HepG2 (cell line): Measurements from ENCODE around the gene ANO9. TPM values are rescaled to one million over a fixed set of nuclear protein-coding genes. Genes with fewer than 3 reads are reported as not detected.

Source experiments
- ARHGAP35 ChIP-seq: sonication (generic); formaldehyde crosslinking; IDR thresholded peaks from 2 replicates; pipeline ENCODE4 v1.9.0; 2022; ENCODE audit warnings: mild to moderate bottlenecking, inconsistent platforms, moderate library complexity, missing genetic modification reagents, borderline replicate concordance
- ATF6 ChIP-seq: sonication (generic); formaldehyde crosslinking; conservative IDR thresholded peaks from 2 replicates; pipeline ENCODE4 v1.4.0; 2020; ENCODE audit warnings: missing genetic modification reagents
- ETV5 ChIP-seq: IDR thresholded peaks from 2 replicates; pipeline ENCODE4 v1.6.1; 2018; ENCODE audit warnings: missing biosample characterization, missing genetic modification reagents, inconsistent platforms, borderline replicate concordance
- HINFP ChIP-seq: sonication (generic); formaldehyde crosslinking; IDR thresholded peaks from 2 replicates; pipeline ENCODE4 v1.4.0; 2020; ENCODE audit warnings: low read depth, mild to moderate bottlenecking, missing genetic modification reagents
- KDM2A ChIP-seq: sonication (generic); formaldehyde crosslinking; IDR thresholded peaks from 2 replicates; pipeline ENCODE4 v1.4.0; 2020; ENCODE audit warnings: low read depth, missing genetic modification reagents, borderline replicate concordance
- KLF16 ChIP-seq, 2 experiments: sonication (generic) in 1 of 2; formaldehyde crosslinking in 1 of 2; IDR thresholded peaks; 2 replicates each; pipeline versions ENCODE4 v1.6.1 to v1.8.0; 2016 to 2023; ENCODE audit warnings: missing genetic modification reagents in 2 of 2, missing compliant biosample characterization in 1 of 2
- MTF2 ChIP-seq: sonication (generic); formaldehyde crosslinking; IDR thresholded peaks from 2 replicates; pipeline ENCODE4 v1.5.0; 2020; ENCODE audit warnings: missing genetic modification reagents, borderline replicate concordance
- MZF1 ChIP-seq: sonication (generic); formaldehyde crosslinking; IDR thresholded peaks from 2 replicates; pipeline ENCODE4 v1.8.1; 2023; ENCODE audit warnings: mild to moderate bottlenecking, missing genetic modification reagents, borderline replicate concordance
- NCOR1 ChIP-seq: fragments of 200-600 bp; sonication (generic); IDR thresholded peaks from 2 replicates; pipeline ENCODE4 v1.7.0; 2017; ENCODE audit warnings: antibody characterized with exemption, low read length, borderline replicate concordance
- NPAS2 ChIP-seq: sonication (generic); formaldehyde crosslinking; IDR thresholded peaks from 2 replicates; pipeline ENCODE4 v1.8.0; 2022; ENCODE audit warnings: mild to moderate bottlenecking, missing genetic modification reagents, borderline replicate concordance
- POGK ChIP-seq: sonication (generic); formaldehyde crosslinking; conservative IDR thresholded peaks from 2 replicates; pipeline ENCODE4 v1.8.0; 2022; ENCODE audit warnings: mild to moderate bottlenecking, moderate library complexity, missing genetic modification reagents
- SSRP1 ChIP-seq: IDR thresholded peaks from 2 replicates; pipeline ENCODE4 v1.6.1; 2016; ENCODE audit warnings: control low read depth
- TCF7L2 ChIP-seq: IDR thresholded peaks from 2 replicates; pipeline ENCODE4 v1.6.1; 2011; ENCODE audit warnings: mild to moderate bottlenecking, low read depth, low read length, moderate library complexity
- THAP9 ChIP-seq: sonication (generic); formaldehyde crosslinking; IDR thresholded peaks from 2 replicates; pipeline ENCODE4; 2020; ENCODE audit warnings: missing genetic modification reagents, mild to moderate bottlenecking, borderline replicate concordance
- USF2 ChIP-seq, 2 experiments: sonication (generic) in 1 of 2; formaldehyde crosslinking in 1 of 2; IDR thresholded peaks; 2 replicates each; pipeline versions ENCODE4 v1.5.1 to v1.6.1; 2011 to 2020; ENCODE audit warnings: borderline replicate concordance in 1 of 2, low read depth in 1 of 2, low read length in 1 of 2, mild to moderate bottlenecking in 1 of 2, missing genetic modification reagents in 1 of 2, moderate library complexity in 1 of 2
- ZNF431 ChIP-seq: sonication (generic); formaldehyde crosslinking; IDR thresholded peaks from 2 replicates; pipeline ENCODE4 v1.9.0; 2022; ENCODE audit warnings: missing genetic modification reagents, low read depth, mild to moderate bottlenecking, borderline replicate concordance
- ZNF720 ChIP-seq: sonication (generic); formaldehyde crosslinking; IDR thresholded peaks from 2 replicates; pipeline ENCODE4 v1.4.0; 2020; ENCODE audit warnings: missing genetic modification reagents
- polyA plus RNA-seq, 8 experiments: library from polyadenylated mRNA; depleted of rRNA in 3 of 8; stranded (reverse) in 7 of 8; unstranded in 1 of 8; fragments of >200 nt; fragmentation: Illumina TruSeq in 4 of 8; extraction: Trizol in 4 of 8; gene quantifications; 2 replicates each; pipeline versions ENCODE4 v1.2.1 to v1.2.3, GENCODE V29; 2011 to 2016; ENCODE audit warnings: low read depth in 4 of 8, missing spikeins in 1 of 8, mixed read lengths in 1 of 8; ENCODE audit not compliant: insufficient read depth in 1 of 8
- total RNA-seq, 5 experiments: library from RNA; depleted of rRNA; stranded (reverse); fragments of >200 nt; fragmentation: Illumina TruSeq; extraction: Trizol; gene quantifications; 2 replicates each; pipeline ENCODE4 v1.2.3, GENCODE V29; 2016; ENCODE audit warnings: low read depth in 1 of 5

Gene ANO9
- total and polyA plus RNA-seq, 2 of the 13 experiments (the other 11 are each of a cell fraction or from before 2014, with no cell fraction given), result 8.9 to 14.3 TPM

- no peak for TF ChIP-seq ARHGAP35 (CRISPR knock-in tag)
- no peak for TF ChIP-seq MZF1 (CRISPR knock-in tag)
- TF ChIP-seq HINFP (CRISPR knock-in tag), result peak; percentile 67; the same call in 1 of the 2 replicates
- TF ChIP-seq MTF2, result no peak
- peak; percentile 72 for TF ChIP-seq KDM2A (CRISPR knock-in tag)
- no peak for TF ChIP-seq ETV5
- TF ChIP-seq NPAS2, result no peak
- TF ChIP-seq SSRP1, result no peak
- TF ChIP-seq THAP9, result 0 out of 2 replicates have a peak, but pooled peaks have one; percentile 28
- TF ChIP-seq ZNF720, result no peak
- TF ChIP-seq ZNF431, result no peak
- no peak for TF ChIP-seq NCOR1
- TF ChIP-seq POGK (CRISPR knock-in tag), result no peak
- no peak for TF ChIP-seq ATF6
- no peak for TF ChIP-seq TCF7L2
- peak; percentile 21; the same call in 1 of the 2 replicates for TF ChIP-seq USF2 (IDR thresholded peaks at IDR 0.05; ENCODE audit: low read depth, low read length)
- TF ChIP-seq USF2 (CRISPR knock-in tag; IDR thresholded peaks at IDR 0.05; ENCODE audit: borderline replicate concordance), result no peak
- no peak for TF ChIP-seq KLF16 (CRISPR knock-in tag; IDR thresholded peaks at IDR 0.05)
Observed at GRCh38 chr11:450809-451451, 9.1 kb upstream of the ANO9 start (continued).
